GM12874 (cell line): Measurements from ENCODE around the gene LTBP2.

Experiments used
- TF ChIP-seq, protein P1 (sequence below): IDR thresholded peaks from 2 replicates; pipeline ENCODE4 v1.5.1; 2011; ENCODE audit warnings: low read depth, mild to moderate bottlenecking, control low read depth, low read length, moderate library complexity; ENCODE audit not compliant: insufficient read depth

LTBP2 gene

DNA sequence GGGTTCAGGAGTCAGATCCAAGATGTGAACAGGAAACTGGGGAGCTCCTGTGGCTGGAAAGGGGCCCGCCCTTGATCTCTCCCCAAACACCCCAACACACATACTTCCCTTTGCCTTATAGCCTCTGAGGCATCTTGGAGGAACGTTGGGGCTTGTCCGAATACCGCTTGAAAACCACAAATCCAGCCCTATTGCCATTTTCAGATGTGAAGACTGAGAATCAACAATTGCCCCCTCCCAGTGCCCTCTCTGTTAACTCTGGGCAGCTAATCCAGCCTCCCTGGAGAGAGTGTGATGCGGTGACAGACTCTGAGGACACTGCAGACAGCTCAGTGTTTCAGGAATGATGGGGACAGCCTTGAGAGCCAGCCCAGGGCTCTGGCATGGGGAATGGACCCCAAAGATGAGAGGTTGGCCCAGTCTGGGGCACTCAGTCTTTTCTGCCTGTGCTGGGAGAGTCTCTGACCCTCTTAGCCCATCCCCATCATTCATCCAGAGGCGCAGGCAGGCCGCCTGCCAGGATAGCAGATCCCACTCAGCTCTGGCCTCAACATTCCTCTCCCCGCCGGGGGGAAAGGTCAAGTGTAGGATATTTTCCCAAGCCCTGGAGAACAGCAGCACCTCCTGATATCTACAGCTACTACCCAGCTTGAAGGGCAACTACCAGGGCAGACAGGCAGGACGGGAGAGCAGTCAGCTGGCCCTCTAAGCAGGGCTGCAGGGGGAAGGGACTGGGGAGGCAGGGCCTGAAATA, 24.6 kb upstream of the LTBP2 start:
- TF ChIP-seq, protein P1, sequence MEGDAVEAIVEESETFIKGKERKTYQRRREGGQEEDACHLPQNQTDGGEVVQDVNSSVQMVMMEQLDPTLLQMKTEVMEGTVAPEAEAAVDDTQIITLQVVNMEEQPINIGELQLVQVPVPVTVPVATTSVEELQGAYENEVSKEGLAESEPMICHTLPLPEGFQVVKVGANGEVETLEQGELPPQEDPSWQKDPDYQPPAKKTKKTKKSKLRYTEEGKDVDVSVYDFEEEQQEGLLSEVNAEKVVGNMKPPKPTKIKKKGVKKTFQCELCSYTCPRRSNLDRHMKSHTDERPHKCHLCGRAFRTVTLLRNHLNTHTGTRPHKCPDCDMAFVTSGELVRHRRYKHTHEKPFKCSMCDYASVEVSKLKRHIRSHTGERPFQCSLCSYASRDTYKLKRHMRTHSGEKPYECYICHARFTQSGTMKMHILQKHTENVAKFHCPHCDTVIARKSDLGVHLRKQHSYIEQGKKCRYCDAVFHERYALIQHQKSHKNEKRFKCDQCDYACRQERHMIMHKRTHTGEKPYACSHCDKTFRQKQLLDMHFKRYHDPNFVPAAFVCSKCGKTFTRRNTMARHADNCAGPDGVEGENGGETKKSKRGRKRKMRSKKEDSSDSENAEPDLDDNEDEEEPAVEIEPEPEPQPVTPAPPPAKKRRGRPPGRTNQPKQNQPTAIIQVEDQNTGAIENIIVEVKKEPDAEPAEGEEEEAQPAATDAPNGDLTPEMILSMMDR = no peak

DNA sequence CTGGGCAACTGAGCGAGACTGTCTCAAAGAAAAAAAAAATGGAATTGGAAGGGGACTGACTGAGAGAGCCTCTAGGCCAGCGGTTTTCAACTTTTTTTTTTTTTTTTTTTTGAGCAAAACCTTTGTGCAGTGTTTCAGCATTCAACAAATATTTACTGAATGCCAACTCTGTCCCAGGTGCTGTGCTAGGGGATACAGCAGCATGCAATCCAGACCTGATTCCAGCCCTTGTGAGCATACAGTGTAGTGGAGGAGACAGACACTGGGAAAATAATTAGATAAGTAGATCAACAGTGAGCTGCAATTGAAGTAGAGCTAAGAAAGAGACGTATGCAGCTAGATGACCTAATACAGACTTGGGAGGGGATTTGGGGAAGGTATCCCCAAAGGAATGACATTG, 23.8 kb upstream of the LTBP2 start:
- TF ChIP-seq, protein P1 = no peak

DNA sequence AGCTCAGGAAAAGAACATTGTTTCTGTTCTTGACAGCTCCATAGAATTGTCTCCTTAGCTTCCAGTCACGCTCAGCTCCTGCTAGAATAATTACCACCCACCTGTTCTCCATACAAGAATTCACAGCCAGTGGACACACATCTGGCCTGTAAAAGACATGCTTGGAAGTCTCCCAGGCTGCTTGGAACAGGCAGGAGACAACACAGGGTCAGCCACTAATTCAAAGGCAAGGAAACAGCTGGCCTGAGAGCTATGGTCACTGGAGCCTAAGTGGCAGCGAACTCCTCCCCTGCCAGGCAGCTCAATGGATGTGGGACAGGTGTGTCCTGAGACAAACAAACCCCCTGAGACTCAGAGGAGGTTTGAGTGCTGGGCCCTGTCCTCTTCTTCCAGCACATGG, 22.9 kb upstream of the LTBP2 start:
- TF ChIP-seq, protein P1 = no peak

DNA sequence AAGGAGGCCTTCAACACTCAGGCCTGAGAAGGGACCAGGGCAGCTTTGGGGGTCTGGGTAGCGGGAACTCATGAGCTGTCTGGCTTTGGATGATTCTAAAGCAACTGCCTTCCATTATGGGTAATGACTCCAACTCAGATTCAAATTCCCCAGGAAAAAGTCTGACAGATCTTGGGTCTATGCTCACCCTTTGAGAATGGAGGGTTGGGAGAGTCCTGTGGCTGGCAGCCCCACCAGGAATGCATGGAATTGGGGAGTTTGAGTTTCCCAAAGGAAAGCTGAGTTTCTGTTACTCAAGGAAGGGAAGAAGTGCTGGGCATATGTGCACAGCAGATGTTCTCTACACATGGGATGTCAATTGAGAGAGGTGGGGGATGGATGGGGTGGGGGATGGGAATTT, 22.4 kb upstream of the LTBP2 start:
- TF ChIP-seq, protein P1 = no peak

DNA sequence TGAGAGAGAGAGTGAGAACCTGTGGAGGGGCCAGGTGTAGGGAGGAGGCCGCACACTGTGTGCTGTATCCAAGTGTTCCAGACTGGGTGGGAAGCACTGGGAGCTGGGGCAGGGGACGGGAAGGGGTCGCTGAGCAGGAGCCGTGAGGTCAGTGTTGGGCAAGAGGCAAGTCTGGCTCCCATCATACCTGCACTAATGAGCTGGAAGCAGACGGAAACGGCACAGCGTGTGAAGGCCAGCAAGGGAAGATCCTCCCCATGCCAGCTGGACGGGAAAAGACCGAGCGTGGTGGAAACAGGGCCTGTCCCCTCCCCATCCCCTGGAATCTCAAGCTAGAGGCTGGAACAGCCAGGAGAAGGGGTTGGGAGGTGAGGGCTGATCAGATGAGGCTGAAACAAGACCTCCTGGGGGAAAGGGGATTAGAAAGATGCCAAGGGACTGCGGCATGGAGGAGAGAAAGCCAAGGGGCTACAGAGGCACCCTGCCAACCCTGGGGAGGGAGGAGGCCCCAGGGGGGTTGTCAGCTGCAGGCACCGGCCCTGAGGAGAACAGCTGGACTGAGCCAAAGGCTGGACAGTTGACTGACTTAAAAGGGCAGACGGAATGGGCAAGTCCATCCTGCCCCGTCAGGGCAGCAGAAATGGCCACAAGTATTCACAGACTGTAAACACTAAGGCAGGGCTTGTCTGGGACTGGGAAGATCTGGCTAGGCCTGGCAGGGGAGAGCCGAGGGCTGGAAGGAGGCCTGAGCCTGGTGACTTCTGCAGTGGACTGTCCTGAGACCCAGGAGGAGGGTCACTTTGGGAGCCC, 19.0 kb upstream of the LTBP2 start:
- TF ChIP-seq, protein P1 = no peak

DNA sequence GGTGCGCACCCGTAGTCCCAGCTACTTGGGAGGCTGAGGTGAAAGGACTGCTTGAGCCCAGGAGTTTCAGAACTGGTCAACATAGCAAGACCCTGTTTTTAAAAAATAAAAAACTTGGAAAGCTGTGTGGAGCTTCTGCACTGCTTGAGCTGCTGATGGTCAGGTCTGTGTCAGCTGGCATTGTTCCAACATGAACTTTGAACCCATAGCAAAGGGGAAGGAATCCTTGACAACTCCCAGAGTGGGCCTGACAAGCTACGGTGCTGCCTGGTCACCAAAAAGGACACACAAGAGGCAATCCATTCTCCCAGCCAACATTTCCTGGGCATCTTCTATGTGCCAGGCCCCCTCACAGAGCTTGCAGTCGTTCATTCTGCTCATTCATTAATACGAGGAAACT, 16.4 kb upstream of the LTBP2 start:
- TF ChIP-seq, protein P1 = no peak

DNA sequence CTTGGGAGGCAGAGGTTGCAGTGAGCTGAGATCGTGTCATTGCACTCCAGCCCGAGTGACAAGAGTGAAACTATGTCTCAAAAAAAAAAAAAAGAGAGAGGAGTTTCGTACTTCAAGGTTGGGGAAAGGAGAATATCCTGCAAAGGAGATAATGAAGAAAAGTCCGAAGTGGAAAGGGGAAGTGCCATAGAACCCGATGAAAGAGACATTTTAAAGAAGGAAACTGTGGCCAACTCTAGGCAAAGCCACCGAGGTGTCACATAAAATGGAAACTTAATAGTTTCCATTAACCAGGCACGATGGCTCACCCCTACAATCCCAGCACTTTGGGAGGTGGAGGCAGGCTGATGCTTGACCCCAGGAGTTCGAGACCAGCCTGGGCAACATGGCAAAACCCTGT, 15.0 kb upstream of the LTBP2 start:
- TF ChIP-seq, protein P1 = no peak
